ENCODE measurements around the gene PTGIR.

- TF ChIP-seq EZH2 (IDR thresholded peaks at IDR 0.05; ENCODE audit: low read length, missing control alignments): no peak
- TF ChIP-seq CTCF (conservative IDR thresholded peaks at IDR 0.05 in 1 of 2, IDR thresholded peaks at IDR 0.05 in 1 of 2; ENCODE audit: low read depth in 1 of 2, low read length in 2 of 2): no peak
Observed at GRCh38 chr19:46623915-46624502, 880 bp downstream of the PTGIR start.
